GM12878 (cell line): ENCODE results near the gene XPO6.

Source experiments
- BHLHE40 ChIP-seq, 2 experiments: fragments of 450-650 bp in 1 of 2; IDR thresholded peaks; 2 replicates each; pipeline ENCODE4 v1.6.1; 2011 to 2017; ENCODE audit warnings: low read depth in 2 of 2, borderline replicate concordance in 1 of 2, improper control_type of control experiment in 1 of 2, low read length in 1 of 2, mild to moderate bottlenecking in 1 of 2
- CBFB ChIP-seq: IDR thresholded peaks from 2 replicates; pipeline ENCODE4 v1.6.1; 2016; ENCODE audit warnings: antibody characterized with exemption, low read depth
- CEBPB ChIP-seq, 2 experiments: fragments of 150-350 bp in 1 of 2; IDR thresholded peaks; 2 replicates each; pipeline ENCODE4 v1.6.1; 2012 to 2014; ENCODE audit warnings: low read depth in 2 of 2, low read length in 2 of 2, borderline replicate concordance in 1 of 2, inconsistent platforms in 1 of 2
- EP300 ChIP-seq, 2 experiments: fragments of 150-350 bp in 1 of 2; IDR thresholded peaks; 2 replicates each; pipeline ENCODE4 v1.6.1; 2011 to 2012; ENCODE audit warnings: low read depth in 2 of 2, low read length in 2 of 2, borderline replicate concordance in 1 of 2, improper control_type of control experiment in 1 of 2, inconsistent platforms in 1 of 2; ENCODE audit not compliant: control insufficient read depth in 1 of 2
- NFYB ChIP-seq: IDR thresholded peaks from 2 replicates; pipeline ENCODE4 v1.6.1; 2011; ENCODE audit warnings: low read depth, mild to moderate bottlenecking, low read length, improper control_type of control experiment, moderate library complexity; ENCODE audit not compliant: insufficient read depth
- POLR2AphosphoS5 ChIP-seq: IDR thresholded peaks from 2 replicates; pipeline ENCODE4 v1.6.1; 2011; ENCODE audit warnings: mild to moderate bottlenecking, low read length, inconsistent platforms
- SMC3 ChIP-seq: IDR thresholded peaks from 2 replicates; pipeline ENCODE4 v1.6.1; 2011; ENCODE audit warnings: low read length, improper control_type of control experiment, borderline replicate concordance
- SREBF2 ChIP-seq: IDR thresholded peaks from 2 replicates; pipeline ENCODE4 v1.6.1; 2012; ENCODE audit warnings: mild to moderate bottlenecking, low read length

- TF ChIP-seq BHLHE40 (IDR thresholded peaks at IDR 0.05; ENCODE audit: borderline replicate concordance in 1 of 2, low read depth in 2 of 2, low read length in 1 of 2) (no peak), CBFB (no peak), CEBPB (IDR thresholded peaks at IDR 0.05; ENCODE audit: borderline replicate concordance in 1 of 2, low read depth in 2 of 2, low read length in 2 of 2) (no peak), POLR2AphosphoS5 (no peak), NFYB (no peak), SMC3 (no peak), EP300 (IDR thresholded peaks at IDR 0.05; ENCODE audit: borderline replicate concordance in 1 of 2, control insufficient read depth in 1 of 2, low read depth in 2 of 2, low read length in 2 of 2) (no peak), SREBF2 (no peak)
Measured at GRCh38 chr16:28100810-28101532, 110.8 kb downstream of the XPO6 start.
